Ascending aorta (tissue), 2 donors: Measurements from ENCODE around the gene TTLL11. TPM values are rescaled to one million over a fixed set of nuclear protein-coding genes. Genes with fewer than 3 reads are reported as not detected.
A peak's percentile ranks its signal among the peaks of the same experiment; 100 is the strongest.

Source experiments
- DNase-seq, 2 donors: peaks; one replicate each; pipeline ENCODE4 v3.0.0-alpha.2; 2019; ENCODE audit warnings: low spot score in 2 of 2
- H3K27ac ChIP-seq, 2 donors: fragments of 200-600 bp; sonication (generic); one replicate each; pipeline ENCODE4 v1.5.1; 2016 to 2017; ENCODE audit warnings: mild to moderate bottlenecking in 1 of 2
- H3K27me3 ChIP-seq: fragments of 200-600 bp; sonication (generic); one replicate; pipeline ENCODE4 v1.5.1; 2017
- H3K36me3 ChIP-seq, 2 donors: fragments of 200-600 bp; sonication (generic); one replicate each; pipeline ENCODE4 v1.5.1; 2016
- H3K4me1 ChIP-seq, 2 donors: fragments of 200-600 bp; sonication (generic); one replicate each; pipeline ENCODE4 v1.5.1; 2016 to 2017; ENCODE audit warnings: mild to moderate bottlenecking in 1 of 2
- H3K4me3 ChIP-seq, 2 donors: fragments of 200-600 bp; sonication (generic); one replicate each; pipeline ENCODE4 v1.5.1; 2016 to 2017; ENCODE audit warnings: mild to moderate bottlenecking in 1 of 2
- H3K9me3 ChIP-seq, 2 donors: fragments of 200-600 bp; sonication (generic); one replicate each; pipeline ENCODE4 v1.5.1; 2016
- CTCF ChIP-seq, 3 experiments: fragments of 200-600 bp in 2 of 3; fragments of 450-650 bp in 1 of 3; sonication (generic) in 2 of 3; IDR thresholded peaks; one replicate each; pipeline ENCODE4 v1.5.1; 2016 to 2019; ENCODE audit warnings: antibody characterized with exemption in 3 of 3, mild to moderate bottlenecking in 1 of 3, moderate library complexity in 1 of 3
- intact Hi-C: fragments of 100-400 bp; cut with DNase I; formaldehyde crosslinking; loops from one replicate; pipeline ENCODE4 v1.15.1; 2023
- total RNA-seq: library from RNA; depleted of rRNA; stranded (reverse); fragments of >200 nt; gene quantifications from one replicate; pipeline ENCODE4 v1.1.0, GENCODE V29; 2016

Gene TTLL11
- total RNA-seq, 1 donor from 2014 or later = 18.5 TPM

GRCh38 chr9:121831869-121832268 lies 261.2 kb downstream of the TTLL11 start:
- intact Hi-C loops = no loop called here
- no peak overlapping the region for H3K4me3 ChIP-seq
- peak in 1 of 2 donors; percentile 27 for DNase-seq
- TF ChIP-seq CTCF (IDR thresholded peaks at IDR 0.05) = no peak
- no peaks in the 10 kb centered on the region for H3K36me3 ChIP-seq
- no peaks in the 10 kb centered on the region for H3K27me3 ChIP-seq
- H3K9me3 ChIP-seq = no peaks in the 10 kb centered on the region
- H3K27ac ChIP-seq = no peak overlapping the region
- no peaks in the 10 kb centered on the region for H3K4me1 ChIP-seq

GRCh38 chr9:121830441-121831140 lies 262.5 kb downstream of the TTLL11 start:
- H3K9me3 ChIP-seq = no peaks in the 10 kb centered on the region
- no peak overlapping the region for H3K4me3 ChIP-seq
- H3K4me1 ChIP-seq = no peaks in the 10 kb centered on the region
- peak in 1 of 2 donors; percentile 44 for DNase-seq
- H3K27ac ChIP-seq = no peak overlapping the region
- no peak for TF ChIP-seq CTCF (IDR thresholded peaks at IDR 0.05)
- H3K36me3 ChIP-seq = no peaks in the 10 kb centered on the region
- intact Hi-C loops = no loop called here
- H3K27me3 ChIP-seq = no peaks in the 10 kb centered on the region

GRCh38 chr9:121827251-121827967 lies 265.7 kb downstream of the TTLL11 start:
- no peak for DNase-seq
- H3K4me1 ChIP-seq = no peaks in the 10 kb centered on the region

GRCh38 chr9:121826711-121827110 lies 266.4 kb downstream of the TTLL11 start:
- intact Hi-C loops = no loop called here
- Histone ChIP-seq H3K27me3 (no peaks in the 10 kb centered on the region), H3K27ac (no peak overlapping the region), H3K9me3 (no peaks in the 10 kb centered on the region), H3K4me1 (no peaks in the 10 kb centered on the region), H3K4me3 (no peak overlapping the region), H3K36me3 (peaks cover 4 to 7% of the 10 kb centered on the region in 2 donors)
- DNase-seq = no peak
- TF ChIP-seq CTCF (IDR thresholded peaks at IDR 0.05) = no peak

More at GRCh38 chr9:121827251-121827967, 265.7 kb downstream of the TTLL11 start:
- no peak for TF ChIP-seq CTCF (IDR thresholded peaks at IDR 0.05)
- intact Hi-C loops = no loop called here
- no peak overlapping the region for H3K4me3 ChIP-seq
- H3K9me3 ChIP-seq = no peaks in the 10 kb centered on the region
- no peaks in the 10 kb centered on the region for H3K27me3 ChIP-seq
- H3K36me3 ChIP-seq = peaks cover 2 to 3% of the 10 kb centered on the region in 2 donors
- no peak overlapping the region for H3K27ac ChIP-seq

- no peak for DNase-seq
- Histone ChIP-seq H3K4me1 (no peaks in the 10 kb centered on the region), H3K27ac (no peak overlapping the region), H3K36me3 (peaks cover 4 to 9% of the 10 kb centered on the region in 2 donors), H3K4me3 (no peak overlapping the region), H3K9me3 (no peaks in the 10 kb centered on the region), H3K27me3 (no peaks in the 10 kb centered on the region)
- intact Hi-C loops = no loop called here
- no peak for TF ChIP-seq CTCF (IDR thresholded peaks at IDR 0.05)
These were observed 267.9 kb downstream of the TTLL11 start for GRCh38 chr9:121825031-121825691.
